GM18517 (cell line): ENCODE data around the gene BLCAP.

Experiments
- ATAC-seq: cut with Tn5 transposase; IDR thresholded peaks from one replicate; pipeline ENCODE4 v1.9.1; 2021; ENCODE audit warnings: mild to moderate bottlenecking, moderate library complexity; ENCODE audit not compliant: unreplicated experiment

Gene BLCAP

DNA sequence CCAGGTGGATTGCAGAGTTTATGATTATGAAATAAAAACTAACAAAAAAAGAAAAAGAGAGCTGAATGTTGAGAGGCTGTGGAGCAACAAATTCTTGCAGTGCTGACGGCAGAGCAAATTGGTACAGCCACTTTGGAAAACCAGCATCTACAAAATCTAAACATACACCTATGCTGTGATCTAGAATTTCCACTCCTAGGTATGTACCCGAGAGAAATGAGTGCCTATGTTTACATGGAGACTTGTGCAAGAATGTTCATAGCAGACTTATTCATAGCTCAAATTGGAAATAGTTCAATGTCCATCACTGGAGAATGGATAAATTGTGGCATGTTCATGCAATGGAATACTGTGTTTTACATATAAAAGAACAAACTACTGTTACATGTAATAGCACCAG, 3.0 kb upstream of the BLCAP start:
- ATAC-seq = no peak

DNA sequence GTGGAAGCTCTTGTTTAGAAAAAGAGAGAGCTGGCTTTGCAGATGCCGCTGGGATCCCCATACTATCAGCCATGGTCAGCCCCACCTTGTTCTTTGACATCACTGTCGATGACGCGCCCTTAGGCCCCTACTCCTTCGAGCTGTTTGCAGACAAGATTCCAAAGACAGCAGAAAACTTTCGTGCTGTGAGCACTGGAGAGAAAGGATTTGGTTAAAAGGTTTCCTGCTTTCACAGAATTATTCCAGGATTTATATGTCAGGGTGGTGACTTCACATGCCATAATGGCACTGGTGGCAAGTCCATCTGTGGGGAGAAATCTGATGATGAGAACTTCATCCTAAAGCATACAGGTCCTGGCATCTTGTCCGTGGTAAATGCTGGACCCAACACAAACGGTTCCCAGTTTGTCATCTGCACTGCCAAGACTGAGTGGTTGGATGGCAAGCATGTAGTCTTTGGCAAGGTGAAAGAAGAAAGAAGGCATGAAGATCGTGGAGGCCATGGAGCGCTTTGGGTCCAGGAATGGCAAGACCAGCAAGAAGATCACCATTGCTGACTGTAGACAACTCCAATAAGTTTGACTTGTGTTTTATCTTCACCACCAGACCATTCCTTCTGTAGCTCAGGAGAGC, 2.4 kb upstream of the BLCAP start:
- no peak for ATAC-seq

DNA sequence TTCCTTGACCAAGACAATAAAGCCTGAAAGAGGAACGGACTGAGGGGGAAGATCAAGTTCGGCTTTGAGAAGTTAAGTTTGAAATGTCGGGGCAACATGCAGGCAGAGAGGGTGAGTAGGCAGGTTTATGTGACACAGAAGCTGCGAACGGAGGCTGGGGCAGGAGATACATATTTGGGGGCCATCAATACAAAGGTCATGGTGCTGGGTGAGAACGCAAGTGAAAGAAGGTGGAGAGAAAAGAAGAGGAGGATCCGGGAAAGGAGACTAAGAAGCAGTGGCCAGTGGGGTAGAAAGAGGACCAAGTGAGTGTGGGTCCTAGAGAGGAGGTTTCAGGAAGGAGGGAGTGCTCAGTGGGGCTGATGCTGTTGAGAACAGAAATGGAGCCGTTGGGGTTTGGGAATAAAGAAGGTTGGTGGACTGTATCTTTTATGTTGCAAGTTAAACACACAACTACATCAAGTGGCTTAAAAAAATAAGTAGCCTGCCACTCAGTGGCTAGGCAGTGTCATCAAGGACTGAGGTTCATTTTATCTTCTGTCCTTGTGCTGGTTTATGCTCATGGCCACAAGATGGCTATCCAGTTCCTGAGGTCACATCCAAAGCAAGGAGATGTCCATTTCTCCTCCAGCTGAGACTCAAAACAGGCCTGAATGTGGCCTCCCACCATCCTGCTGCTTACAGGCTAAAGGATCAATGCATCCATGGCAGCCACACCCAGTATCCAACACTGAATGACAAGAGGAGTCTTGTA, 1.7 kb upstream of the BLCAP start:
- ATAC-seq = no peak

GRCh38 chr20:37528446-37529213, 954 bp upstream of the BLCAP start:
- ATAC-seq = peak; percentile 6

- ATAC-seq = no peak
These were observed 638 bp downstream of the BLCAP start for GRCh38 chr20:37526839-37527637.

DNA sequence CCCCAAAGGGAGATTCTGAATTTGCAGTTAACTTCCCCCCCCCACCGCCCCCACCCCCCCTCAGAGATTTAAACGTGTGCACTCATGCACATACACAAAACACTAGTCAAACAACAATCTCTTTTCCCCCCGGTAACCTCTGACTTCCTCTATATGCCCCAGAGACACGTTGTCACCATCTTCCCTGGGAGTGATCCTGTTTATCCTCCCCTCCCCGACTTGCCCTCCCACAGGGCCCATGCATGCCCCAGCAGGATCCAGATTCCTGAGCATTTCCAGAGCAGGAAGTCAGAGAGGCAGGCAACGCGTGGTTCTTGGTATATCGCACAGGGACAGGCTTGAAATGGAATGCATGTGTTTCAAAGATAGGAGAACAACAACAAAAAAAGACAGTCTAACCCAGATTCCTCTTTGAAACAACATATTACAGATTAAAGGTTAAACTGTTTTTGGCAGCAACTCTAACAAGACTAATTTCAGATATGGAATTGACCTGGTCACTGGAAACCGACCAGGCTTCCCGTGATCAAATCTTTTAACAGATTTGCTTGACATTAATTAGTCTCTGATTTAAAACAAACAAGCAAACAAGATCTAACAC, 1.3 kb downstream of the BLCAP start:
- ATAC-seq = no peak

DNA sequence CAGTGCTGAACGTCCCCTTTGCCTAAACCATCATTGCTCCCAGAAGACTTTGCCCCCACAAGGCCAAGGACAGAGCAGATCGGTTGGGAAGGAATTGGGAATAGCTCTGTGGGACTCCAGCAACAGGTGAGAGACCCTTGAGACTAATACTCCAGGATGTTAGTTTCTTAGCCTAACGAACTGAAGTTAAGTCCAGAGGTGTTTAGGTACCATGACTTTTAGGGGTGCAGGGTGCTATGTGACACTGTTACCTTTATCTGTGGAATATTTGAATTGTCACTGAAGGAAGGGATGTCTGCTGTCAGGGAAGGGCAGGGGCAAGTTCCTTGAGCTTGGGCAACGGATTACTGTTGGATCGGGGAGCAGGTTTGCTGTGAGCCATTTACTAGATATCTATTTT, 1.9 kb downstream of the BLCAP start:
- no peak for ATAC-seq

DNA sequence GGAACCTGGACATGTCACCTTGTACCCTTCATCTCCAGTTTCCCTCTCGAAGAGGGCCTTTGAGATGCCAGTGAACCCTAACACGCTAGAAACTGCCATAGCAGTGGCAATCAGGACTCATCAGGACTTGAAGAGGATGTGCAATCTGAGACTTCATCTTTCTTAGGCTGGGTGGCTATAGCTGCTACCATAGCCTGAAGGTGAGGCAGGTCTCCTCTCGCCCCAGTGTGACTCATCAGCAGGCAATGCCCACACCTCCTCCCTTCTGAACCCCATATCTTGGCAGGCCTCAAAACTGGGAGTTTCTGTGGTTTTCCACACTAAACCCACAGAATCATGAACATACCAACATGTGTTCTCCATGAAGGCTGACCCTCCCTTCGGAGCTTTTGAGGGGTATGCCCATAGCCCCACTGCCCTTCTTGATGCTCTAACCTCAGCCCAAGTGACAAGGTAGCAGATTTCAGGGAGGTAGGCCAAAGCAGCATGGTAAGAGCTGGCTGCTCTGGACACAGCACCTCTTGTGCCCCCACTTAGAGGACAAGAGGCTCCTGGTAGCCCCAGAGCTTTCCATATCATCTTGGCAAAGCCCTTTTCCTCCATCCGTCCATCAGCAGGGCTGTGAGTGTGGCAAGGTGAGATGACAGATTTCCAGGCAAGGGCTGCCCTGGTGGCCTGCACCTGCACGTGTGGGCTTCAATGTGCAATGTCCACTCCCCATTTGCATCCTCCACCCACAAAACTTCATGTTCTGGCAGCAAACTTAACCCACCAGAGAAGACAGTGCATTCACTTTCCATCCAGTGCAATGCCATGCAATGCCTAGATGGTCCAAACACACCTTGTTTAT, 2.6 kb downstream of the BLCAP start:
- no peak for ATAC-seq

DNA sequence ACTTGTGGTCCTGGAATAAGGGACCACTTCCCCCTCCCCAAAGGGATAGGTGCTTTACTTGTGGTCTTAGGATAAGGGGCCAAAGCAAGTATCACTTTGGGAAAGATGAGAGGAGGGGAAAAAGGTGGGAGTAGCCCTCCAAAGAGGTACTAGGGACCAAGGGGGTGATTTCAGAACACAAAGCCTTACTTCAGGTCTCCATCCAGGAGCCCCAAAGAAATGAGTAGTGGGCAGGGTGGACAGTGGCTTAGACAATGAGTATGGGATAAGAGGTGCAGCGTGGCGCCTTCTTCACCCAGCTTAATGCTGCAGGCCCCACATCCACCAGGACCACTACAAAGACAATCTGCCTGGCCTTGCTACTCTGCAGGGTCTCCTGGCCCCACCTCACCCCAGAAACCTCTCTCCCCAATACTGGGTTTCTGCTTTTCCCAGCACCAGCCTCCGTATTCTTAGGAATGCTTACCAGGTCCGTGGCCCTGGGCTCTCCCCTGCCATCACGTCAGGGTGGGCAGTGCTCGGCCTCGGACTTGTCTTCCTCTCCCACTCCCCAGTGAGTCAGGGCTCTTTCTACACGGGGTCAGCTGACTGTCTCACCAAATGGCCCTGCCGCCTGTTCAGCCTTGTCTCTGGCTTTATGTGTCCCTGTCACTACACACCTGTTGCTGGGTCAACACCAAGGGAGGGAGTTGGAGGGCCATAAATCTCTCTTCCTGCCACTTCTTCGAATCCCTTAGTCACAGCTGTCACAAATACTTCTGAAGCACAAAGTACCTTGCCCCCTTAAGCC, 3.6 kb downstream of the BLCAP start:
- ATAC-seq = no peak

GRCh38 chr20:37523012-37523391, 4.7 kb downstream of the BLCAP start:
- no peak for ATAC-seq

DNA sequence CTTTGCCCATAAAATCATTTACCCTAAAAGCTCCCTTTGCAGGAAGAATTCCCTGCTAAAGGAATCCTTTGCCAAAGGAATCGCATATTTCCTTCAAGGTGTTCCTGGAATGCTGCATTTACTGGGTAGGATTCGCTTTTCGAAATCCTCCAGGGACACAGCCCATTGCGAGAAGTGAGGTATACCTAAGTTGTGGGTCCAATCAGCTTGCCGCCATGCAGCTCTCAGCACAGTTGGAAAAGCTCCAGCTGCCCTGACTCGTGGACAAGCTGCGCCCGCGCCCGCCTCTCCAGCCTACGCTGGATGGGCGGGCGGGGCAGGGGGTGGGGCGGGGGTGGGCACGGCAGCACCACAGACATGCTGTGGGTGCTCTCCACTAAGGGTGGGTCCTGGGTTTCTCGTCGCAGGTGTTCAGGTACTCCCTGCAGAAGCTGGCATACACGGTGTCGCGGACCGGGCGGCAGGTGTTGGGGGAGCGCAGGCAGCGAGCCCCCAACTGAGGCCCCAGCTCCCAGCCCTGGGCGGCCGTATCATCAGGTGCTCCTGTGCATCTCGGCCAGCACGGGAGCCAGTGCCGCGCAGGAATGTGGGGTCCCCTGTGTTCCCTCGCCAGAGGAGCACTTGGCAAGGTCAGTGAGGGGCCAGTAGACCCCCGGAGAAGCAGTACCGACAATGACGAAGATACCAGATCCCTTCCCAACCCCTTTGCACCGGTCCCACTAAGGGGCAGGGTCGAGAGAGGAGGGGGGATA, 5.2 kb downstream of the BLCAP start:
- ATAC-seq = no peak

- no peak for ATAC-seq
These were observed 6.5 kb downstream of the BLCAP start, which contains the start of gene NNAT for GRCh38 chr20:37521061-37521771. Gene NNAT (plus strand): TSS chr20:37521250. CDS start chr20:37521332, 82 bp downstream.

GRCh38 chr20:37520419-37520955, 7.2 kb downstream of the BLCAP start:
- ATAC-seq = no peak

DNA sequence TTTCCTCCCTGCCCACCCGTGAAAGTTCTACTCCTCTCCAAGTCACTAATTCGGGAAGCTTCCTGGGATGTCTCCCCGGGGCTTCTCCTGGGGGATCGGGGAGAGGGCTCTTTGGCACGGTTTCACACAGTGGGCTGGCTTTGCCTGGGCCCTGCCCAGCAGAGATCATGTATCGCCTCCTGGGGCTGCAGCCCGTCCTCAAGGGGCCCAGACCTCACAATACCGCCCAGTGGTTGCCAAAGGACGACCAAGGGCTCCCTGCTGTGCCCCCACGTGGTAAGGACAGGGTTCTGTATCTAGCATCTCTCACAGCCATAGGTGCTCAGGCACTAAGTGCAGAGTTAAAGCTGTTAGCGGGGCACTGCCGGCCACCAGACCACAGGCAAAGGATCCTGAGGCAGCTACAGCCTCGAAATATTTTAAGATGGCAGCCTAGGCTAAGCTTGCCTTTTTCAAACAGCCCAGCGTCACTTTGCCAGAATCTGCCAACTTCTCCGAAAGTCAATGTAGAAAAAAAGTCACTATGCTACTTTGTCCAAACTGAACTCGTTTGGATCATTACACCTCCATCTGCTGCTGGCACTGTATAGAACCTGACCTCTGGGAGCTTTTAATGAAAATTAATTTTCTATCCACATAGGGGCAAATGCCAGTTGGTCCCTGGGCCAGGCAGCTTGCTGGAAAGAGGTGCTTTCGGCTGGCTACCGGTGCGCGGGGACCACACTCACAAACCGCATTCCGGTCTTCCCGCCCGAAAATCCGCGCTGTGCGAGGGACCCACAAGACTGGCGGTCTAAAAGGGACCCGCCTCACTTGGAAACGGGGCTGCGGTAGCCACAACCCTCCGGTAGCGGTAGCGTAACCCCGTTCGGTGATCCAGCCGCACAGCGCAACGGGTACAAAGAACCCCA, 7.9 kb downstream of the BLCAP start:
- no peak for ATAC-seq

DNA sequence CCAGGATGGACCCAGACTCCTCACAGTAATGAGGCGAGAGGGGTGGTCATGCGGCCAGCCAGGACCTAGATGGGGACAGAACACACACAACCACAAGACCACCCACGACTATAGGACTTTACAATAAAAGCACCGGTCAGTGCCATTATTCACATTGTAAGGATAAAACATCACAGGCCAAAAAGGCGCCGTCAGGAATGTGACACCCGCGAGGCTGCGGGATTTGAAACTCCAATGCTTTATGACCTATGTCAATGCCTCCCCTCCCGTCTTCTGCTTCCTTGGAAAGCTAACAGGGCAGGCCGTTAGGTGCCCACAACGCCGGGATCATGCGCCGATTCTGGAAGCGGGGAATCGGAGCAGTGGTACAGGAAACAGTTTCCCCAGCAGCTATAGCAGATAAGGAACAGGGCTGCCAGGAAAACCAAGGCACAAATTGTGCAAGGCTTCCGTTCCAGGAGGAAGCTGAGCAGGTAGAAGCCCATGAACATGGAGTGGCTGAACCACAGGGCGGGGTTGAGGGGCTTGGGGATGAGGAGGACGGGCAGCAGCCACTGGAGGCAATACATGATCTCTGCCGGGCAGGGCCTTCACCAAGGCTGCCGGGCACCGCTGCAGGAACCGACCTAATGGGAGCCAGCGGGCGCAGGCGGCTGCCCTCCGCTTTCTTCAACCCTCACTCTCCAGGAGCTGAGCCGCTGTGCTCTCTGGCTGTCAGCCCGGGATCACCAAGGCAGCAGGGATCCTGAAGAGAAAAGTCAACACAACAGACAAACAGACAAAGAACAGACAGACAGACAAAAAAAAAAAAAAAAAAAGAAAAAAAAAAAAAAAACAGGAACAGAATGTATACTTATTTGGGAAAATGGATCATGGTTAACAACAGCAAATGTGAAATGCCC, 8.8 kb downstream of the BLCAP start:
- ATAC-seq = no peak
